ENCODE measurements around the gene SELENOV.

DNA sequence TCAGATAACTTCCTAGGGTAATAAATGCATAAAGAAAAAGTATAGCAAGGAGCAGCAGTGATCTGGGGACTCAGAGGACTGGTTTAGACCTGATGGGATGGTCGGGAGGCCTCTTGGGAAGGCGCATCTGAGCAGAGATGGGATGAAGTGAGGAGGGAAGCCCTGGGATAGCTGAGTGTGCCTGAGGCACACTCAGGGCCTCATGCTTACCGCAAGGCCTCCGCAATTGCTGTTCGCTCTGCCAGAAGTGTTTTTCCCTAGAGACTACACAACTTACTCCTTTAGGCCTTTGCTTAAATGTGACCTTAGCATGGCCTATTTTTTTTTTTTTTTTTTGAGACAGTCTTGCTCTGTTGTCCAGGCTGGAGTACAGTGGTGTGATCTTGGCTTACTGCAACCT lies 20.3 kb upstream of the SELENOV start:
- TF ChIP-seq, protein P1, sequence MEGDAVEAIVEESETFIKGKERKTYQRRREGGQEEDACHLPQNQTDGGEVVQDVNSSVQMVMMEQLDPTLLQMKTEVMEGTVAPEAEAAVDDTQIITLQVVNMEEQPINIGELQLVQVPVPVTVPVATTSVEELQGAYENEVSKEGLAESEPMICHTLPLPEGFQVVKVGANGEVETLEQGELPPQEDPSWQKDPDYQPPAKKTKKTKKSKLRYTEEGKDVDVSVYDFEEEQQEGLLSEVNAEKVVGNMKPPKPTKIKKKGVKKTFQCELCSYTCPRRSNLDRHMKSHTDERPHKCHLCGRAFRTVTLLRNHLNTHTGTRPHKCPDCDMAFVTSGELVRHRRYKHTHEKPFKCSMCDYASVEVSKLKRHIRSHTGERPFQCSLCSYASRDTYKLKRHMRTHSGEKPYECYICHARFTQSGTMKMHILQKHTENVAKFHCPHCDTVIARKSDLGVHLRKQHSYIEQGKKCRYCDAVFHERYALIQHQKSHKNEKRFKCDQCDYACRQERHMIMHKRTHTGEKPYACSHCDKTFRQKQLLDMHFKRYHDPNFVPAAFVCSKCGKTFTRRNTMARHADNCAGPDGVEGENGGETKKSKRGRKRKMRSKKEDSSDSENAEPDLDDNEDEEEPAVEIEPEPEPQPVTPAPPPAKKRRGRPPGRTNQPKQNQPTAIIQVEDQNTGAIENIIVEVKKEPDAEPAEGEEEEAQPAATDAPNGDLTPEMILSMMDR (IDR thresholded peaks at IDR 0.05): no peak
- no peak for TF ChIP-seq POLR2A (IDR thresholded peaks at IDR 0.05)
